ENCODE measurements around the gene PVRIG. TPM values are rescaled to one million over a fixed set of nuclear protein-coding genes. Genes with fewer than 3 reads are reported as not detected.
"Not testable (repeated sequence)": the region's sequence is repeated elsewhere in the genome, so short reads cannot be mapped to it uniquely, and the experiment has no call there.

The PVRIG gene
- total and polyA plus RNA-seq, 3 donors from 2014 or later = 2.6 to 3.3 (median 3.0) TPM

DNA sequence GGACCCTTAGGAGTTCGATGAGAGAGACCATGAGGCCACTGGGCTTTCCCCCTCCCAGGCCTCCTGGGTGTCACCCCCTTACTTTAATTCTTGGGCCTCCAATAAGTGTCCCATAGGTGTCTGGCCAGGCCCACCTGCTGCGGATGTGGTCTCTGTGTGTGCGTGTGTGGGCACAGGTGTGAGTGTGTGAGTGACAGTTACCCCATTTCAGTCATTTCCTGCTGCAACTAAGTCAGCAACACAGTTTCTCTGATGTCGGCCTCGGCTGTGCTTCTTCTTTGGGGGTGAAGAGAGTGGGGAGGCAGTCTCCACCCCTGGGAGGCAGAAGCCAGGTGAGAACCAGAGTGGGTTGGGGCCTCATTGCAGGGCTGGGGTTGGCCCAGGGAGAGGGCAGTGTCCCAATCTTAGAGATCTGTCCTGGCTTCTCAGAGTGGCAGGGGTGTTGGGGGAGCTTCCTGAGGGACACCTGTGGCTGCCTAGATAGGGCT lies 1.5 kb downstream of the PVRIG start:
- Histone ChIP-seq H3K9me3 (no peaks in the 10 kb centered on the region), H3K4me3 (no peak overlapping the region), H3K4me1 (peaks cover 2% of the 10 kb centered on the region), H3K27me3 (no peaks in the 10 kb centered on the region), H3K27ac (no peak overlapping the region), H3K36me3 (ENCODE audit: low read depth, missing control alignments) (no peaks in the 10 kb centered on the region)
- no peak for DNase-seq
- WGBS, 2 donors = 84 to 85% methylated on average over 4 to 5 of the region's 5 CpGs
- TF ChIP-seq, protein P1, sequence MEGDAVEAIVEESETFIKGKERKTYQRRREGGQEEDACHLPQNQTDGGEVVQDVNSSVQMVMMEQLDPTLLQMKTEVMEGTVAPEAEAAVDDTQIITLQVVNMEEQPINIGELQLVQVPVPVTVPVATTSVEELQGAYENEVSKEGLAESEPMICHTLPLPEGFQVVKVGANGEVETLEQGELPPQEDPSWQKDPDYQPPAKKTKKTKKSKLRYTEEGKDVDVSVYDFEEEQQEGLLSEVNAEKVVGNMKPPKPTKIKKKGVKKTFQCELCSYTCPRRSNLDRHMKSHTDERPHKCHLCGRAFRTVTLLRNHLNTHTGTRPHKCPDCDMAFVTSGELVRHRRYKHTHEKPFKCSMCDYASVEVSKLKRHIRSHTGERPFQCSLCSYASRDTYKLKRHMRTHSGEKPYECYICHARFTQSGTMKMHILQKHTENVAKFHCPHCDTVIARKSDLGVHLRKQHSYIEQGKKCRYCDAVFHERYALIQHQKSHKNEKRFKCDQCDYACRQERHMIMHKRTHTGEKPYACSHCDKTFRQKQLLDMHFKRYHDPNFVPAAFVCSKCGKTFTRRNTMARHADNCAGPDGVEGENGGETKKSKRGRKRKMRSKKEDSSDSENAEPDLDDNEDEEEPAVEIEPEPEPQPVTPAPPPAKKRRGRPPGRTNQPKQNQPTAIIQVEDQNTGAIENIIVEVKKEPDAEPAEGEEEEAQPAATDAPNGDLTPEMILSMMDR (IDR thresholded peaks at IDR 0.05) = no peak
- intact Hi-C loops (cut with DNase I; ENCODE audit: low total_unique reads) = no loop called here

DNA sequence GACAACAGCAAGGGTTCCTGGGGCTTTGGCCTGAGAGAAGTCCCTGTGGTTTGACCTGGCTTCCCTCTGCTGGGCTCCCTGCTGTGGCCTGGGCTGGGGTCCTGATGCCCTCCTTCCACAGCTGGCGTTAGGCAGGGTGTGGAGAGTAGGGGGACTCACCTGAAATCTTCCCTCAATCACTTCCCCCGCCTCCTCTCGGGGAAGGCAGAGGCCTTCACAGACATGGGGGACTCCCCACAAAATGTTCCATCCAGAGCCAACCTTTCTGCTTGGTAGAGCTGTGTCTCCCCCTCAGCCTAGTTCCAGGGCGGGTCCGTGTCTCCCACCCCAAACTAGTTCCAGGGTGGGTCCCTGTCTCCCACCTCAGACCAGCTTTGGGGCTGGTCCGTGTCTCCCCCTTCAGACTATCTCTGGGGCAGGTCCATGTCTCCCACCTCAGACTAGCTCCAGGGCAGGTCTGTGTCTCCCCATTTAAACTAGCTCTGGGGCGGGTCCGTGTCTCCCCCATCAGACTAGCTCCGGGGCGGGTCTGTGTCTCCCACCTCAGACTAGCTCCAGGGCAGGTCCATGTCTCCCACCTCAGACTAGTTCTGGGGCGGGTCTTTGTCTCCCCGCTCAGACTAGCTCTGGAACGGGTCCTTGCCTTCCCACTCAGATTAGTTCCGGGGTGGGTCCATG lies 2.2 kb downstream of the PVRIG start:
- no peak overlapping the region for H3K27ac ChIP-seq
- no peak overlapping the region for H3K4me3 ChIP-seq
- no peaks in the 10 kb centered on the region for H3K4me1 ChIP-seq
- H3K36me3 ChIP-seq (ENCODE audit: low read depth, missing control alignments) = no peaks in the 10 kb centered on the region
- no peak for DNase-seq
- intact Hi-C loops (cut with DNase I; ENCODE audit: low total_unique reads) = no loop called here
- WGBS, 2 donors = 78 to 82% methylated on average over 13 to 14 of the region's 14 CpGs
- no peaks in the 10 kb centered on the region for H3K9me3 ChIP-seq
- TF ChIP-seq, protein P1 (IDR thresholded peaks at IDR 0.05) = no peak
- no peak for TF ChIP-seq POLR2A (IDR thresholded peaks at IDR 0.05)
- H3K27me3 ChIP-seq = no peaks in the 10 kb centered on the region

- no peak for DNase-seq
- Histone ChIP-seq H3K4me1 (no peaks in the 10 kb centered on the region), H3K27ac (no peak overlapping the region), H3K9me3 (no peaks in the 10 kb centered on the region), H3K27me3 (no peaks in the 10 kb centered on the region), H3K4me3 (no peak overlapping the region), H3K36me3 (ENCODE audit: low read depth, missing control alignments) (no peaks in the 10 kb centered on the region)
- 89 to 95% methylated on average over 13 of the region's 13 CpGs for WGBS, 2 donors
- intact Hi-C loops (cut with DNase I; ENCODE audit: low total_unique reads) = no loop called here
- TF ChIP-seq POLR2A (IDR thresholded peaks at IDR 0.05) = no peak
- TF ChIP-seq, protein P1 (IDR thresholded peaks at IDR 0.05) = no peak
Observed at GRCh38 chr7:100222445-100223132, 2.8 kb downstream of the PVRIG start.

GRCh38 chr7:100223376-100223927 lies 3.7 kb downstream of the PVRIG start:
- WGBS, 2 donors = 95 to 100% methylated on average over 1 to 17 of the region's 17 CpGs
- H3K9me3 ChIP-seq; H3K4me1 ChIP-seq; H3K4me3 ChIP-seq; intact Hi-C loops (cut with DNase I; ENCODE audit: low total_unique reads); H3K27me3 ChIP-seq; H3K36me3 ChIP-seq (ENCODE audit: low read depth, missing control alignments); DNase-seq; H3K27ac ChIP-seq: not testable (repeated sequence)

DNA sequence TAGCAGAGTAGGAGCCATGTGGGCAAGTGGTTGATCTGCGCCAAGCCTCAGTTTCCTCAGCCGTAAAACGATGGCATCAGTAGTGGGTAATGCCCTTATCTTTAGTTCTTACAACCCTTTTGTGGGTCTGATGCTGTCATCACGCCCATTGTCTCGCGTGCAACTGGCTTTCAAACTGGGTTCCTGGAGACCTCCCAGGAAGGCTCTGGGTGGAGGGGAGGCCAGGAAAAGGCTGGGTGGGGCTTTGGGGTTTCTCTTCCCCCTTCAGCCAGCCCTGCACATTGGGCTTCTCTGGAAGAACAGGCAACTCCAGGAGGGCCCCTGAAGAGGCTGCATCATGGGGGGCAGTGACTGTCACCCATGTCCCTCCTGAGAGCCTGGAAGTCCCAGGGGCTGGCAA lies 5.1 kb downstream of the PVRIG start:
- H3K4me3 ChIP-seq; H3K27me3 ChIP-seq; H3K36me3 ChIP-seq (ENCODE audit: low read depth, missing control alignments); H3K4me1 ChIP-seq; intact Hi-C loops (cut with DNase I; ENCODE audit: low total_unique reads); H3K9me3 ChIP-seq; DNase-seq; H3K27ac ChIP-seq: not testable (repeated sequence)
- WGBS, 2 donors = 81 to 100% methylated on average over 2 to 6 of the region's 6 CpGs

DNA sequence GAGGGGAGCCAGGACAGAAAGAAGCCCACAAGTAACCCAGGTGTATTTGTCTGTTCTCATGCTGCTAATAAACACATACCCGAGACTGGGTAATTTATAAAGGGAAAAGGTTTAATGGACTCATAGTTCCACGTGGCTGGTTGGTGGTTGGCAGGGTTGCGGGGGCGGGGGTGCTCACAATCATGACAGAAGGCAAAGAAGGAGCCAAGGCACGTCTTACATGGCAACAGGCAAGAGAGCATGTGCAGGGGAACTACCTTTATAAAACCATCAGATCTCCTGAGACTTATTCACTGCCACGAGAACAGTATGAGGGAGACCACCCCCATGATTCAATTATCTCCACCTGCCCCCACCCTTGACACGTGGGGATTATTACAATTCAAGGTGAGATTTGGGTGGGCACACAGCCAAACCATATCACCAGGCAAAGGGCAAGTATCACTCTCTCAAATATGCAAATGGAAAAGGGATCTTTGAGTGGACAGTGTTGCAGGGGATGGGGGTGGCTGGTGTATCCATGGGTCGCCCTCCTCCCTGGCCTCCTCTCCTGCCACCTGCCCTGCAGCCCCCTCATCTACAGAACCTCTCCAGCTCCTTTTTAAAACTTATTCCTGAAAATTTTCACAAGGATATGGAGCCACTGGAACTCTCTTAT lies 15.0 kb downstream of the PVRIG start:
- H3K36me3 ChIP-seq (ENCODE audit: low read depth, missing control alignments); H3K27me3 ChIP-seq; H3K9me3 ChIP-seq; intact Hi-C loops (cut with DNase I; ENCODE audit: low total_unique reads); H3K4me1 ChIP-seq; H3K27ac ChIP-seq; H3K4me3 ChIP-seq; DNase-seq: not testable (repeated sequence)
- WGBS, 2 donors = 80 to 86% methylated on average over 8 of the region's 8 CpGs

- H3K27ac ChIP-seq; intact Hi-C loops (cut with DNase I; ENCODE audit: low total_unique reads); DNase-seq; H3K36me3 ChIP-seq (ENCODE audit: low read depth, missing control alignments); H3K4me3 ChIP-seq; H3K27me3 ChIP-seq; H3K4me1 ChIP-seq; H3K9me3 ChIP-seq: not testable (repeated sequence)
- 96 to 98% methylated on average over 7 of the region's 7 CpGs for WGBS, 2 donors
Observed at GRCh38 chr7:100239975-100240374, 20.2 kb downstream of the PVRIG start.

DNA sequence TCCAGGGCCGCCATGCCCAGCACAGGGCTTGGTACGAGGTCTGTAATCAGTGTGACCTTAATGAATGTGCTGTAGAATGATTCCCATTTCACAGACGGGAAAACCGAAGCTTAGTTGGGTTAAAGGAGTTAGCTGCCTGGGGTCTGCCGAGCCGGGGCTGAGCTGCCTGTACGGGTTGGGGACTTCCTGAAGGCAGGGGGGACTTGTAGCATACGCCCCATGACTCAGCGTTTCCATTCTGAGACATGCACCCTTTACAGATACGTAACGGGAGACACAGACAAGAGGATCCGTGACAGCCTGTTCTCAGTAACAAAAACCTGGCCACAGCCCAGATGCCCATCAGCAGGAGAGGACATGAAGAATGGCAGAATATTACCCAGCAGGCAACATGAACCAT lies 23.6 kb downstream of the PVRIG start:
- H3K36me3 ChIP-seq (ENCODE audit: low read depth, missing control alignments); H3K27ac ChIP-seq; H3K27me3 ChIP-seq; H3K9me3 ChIP-seq; H3K4me3 ChIP-seq; DNase-seq; intact Hi-C loops (cut with DNase I; ENCODE audit: low total_unique reads); H3K4me1 ChIP-seq: not testable (repeated sequence)
- 73 to 85% methylated on average over 11 to 12 of the region's 12 CpGs for WGBS, 2 donors

All from testis (tissue), 3 donors.